Measurements from ENCODE around the gene TRNP1. TPM values are rescaled to one million over a fixed set of nuclear protein-coding genes. Genes with fewer than 3 reads are reported as not detected.

Gene TRNP1
- total RNA-seq, 4 donors from 2014 or later = 7.1 to 24.6 (median 15.2) TPM

GRCh38 chr1:27049100-27049499 lies 55.6 kb downstream of the TRNP1 start:
- TF ChIP-seq CTCF (IDR thresholded peaks at IDR 0.05) = no peak
- no peak for ATAC-seq (ENCODE audit: low FRiP score)

DNA sequence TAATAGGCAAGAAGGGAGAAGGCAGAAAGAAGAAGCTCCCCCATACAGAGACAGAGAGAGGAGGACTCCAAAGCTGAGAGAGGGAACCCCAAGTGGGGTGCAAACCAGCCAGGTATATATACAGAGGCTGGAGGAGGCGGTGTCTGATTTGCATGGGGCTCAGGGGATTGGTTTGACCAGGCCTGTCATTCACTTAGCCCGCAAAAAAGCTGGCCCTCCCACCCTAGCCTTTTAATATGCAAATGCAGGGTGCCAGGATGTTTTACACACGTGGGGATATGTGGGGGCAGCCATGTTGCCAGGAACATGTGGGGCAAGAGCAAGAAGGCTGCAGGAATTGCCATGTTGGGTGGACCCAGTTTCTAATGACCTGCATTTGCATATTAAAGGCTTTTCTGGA lies 56.1 kb downstream of the TRNP1 start:
- no peak for TF ChIP-seq CTCF (IDR thresholded peaks at IDR 0.05)
- ATAC-seq (ENCODE audit: low FRiP score) (no peak), DNase-seq (ENCODE audit: low spot score) (no peak)

More at GRCh38 chr1:27049100-27049499, 55.6 kb downstream of the TRNP1 start:
- DNase-seq (ENCODE audit: low spot score) = no peak

Other genes with a start within 250 kb of the TRNP1 start
- gene PIGV, start 205.7 kb upstream of the TRNP1 start, total RNA-seq = 10 to 100 TPM in 3 of 4 donors, 1 to 10 TPM in 1; 7.9 to 17.1 (median 16.5) TPM
- 10 to 100 TPM; 27.4 to 81.1 (median 33.5) TPM for gene ZDHHC18, start 167.0 kb upstream of the TRNP1 start, total RNA-seq
- 1 to 10 TPM in 2 of 4 donors, under 1 TPM in 1, not detected in 1; 0.38 to 4.9 (median 1.9) TPM for gene SFN, start 130.5 kb upstream of the TRNP1 start, total RNA-seq
- 10 to 100 TPM in 3 of 4 donors, 1 to 10 TPM in 1; 9.4 to 18.0 (median 11.0) TPM for gene GPN2, start 103.4 kb upstream of the TRNP1 start, total RNA-seq
- gene GPATCH3, start 93.2 kb upstream of the TRNP1 start, total RNA-seq = 10 to 100 TPM in 2 of 4 donors, 1 to 10 TPM in 2; 5.4 to 13.6 (median 10.6) TPM
- gene NR0B2, start 79.7 kb upstream of the TRNP1 start, total RNA-seq = not detected
- gene NUDC, start 71.9 kb upstream of the TRNP1 start, total RNA-seq = 10 to 100 TPM; 35.5 to 53.7 (median 44.5) TPM
- under 1 TPM in 2 of 4 donors, not detected in 2; 0.28 to 0.50 TPM for gene KDF1, start 33.2 kb upstream of the TRNP1 start, total RNA-seq
- 10 to 100 TPM in 2 of 4 donors, 1 to 10 TPM in 2; 2.4 to 16.1 (median 10.4) TPM for gene TENT5B, start 19.2 kb downstream of the TRNP1 start, total RNA-seq
- gene SLC9A1, start 161.4 kb downstream of the TRNP1 start, total RNA-seq = 10 to 100 TPM in 2 of 4 donors, 1 to 10 TPM in 2; 6.1 to 12.0 (median 10.0) TPM
- 10 to 100 TPM; 24.8 to 38.1 (median 27.1) TPM for gene WDTC1, start 240.9 kb downstream of the TRNP1 start, total RNA-seq

All from omental fat pad (tissue), 4 donors.